ENCODE data around the gene PRDM16. TPM values are rescaled to one million over a fixed set of nuclear protein-coding genes. Genes with fewer than 3 reads are reported as not detected.

PRDM16 gene
- total RNA-seq, 4 donors from 2014 or later: 5.4 to 13.2 (median 7.7) TPM

- no peaks in the 10 kb centered on the region for H3K9me3 ChIP-seq
- H3K36me3 ChIP-seq: no peaks in the 10 kb centered on the region
- H3K4me1 ChIP-seq: peaks cover 0 to 8% (median 0%) of the 10 kb centered on the region in 4 donors
- DNase-seq: no peak
- H3K27ac ChIP-seq: no peak overlapping the region
- no peaks in the 10 kb centered on the region for H3K27me3 ChIP-seq
- no peak overlapping the region for H3K4me3 ChIP-seq
- TF ChIP-seq CTCF (IDR thresholded peaks at IDR 0.05) (no peak), POLR2A (IDR thresholded peaks at IDR 0.05) (no peak)
Observed at GRCh38 chr1:3137111-3138100, 68.4 kb downstream of the PRDM16 start.

- DNase-seq: no peak
- H3K4me1 ChIP-seq: peaks cover 0 to 2% (median 0%) of the 10 kb centered on the region in 4 donors
- TF ChIP-seq CTCF (IDR thresholded peaks at IDR 0.05): no peak
- TF ChIP-seq POLR2A (IDR thresholded peaks at IDR 0.05): no peak
- no peaks in the 10 kb centered on the region for H3K9me3 ChIP-seq
- no peak overlapping the region for H3K4me3 ChIP-seq
- H3K27me3 ChIP-seq: no peaks in the 10 kb centered on the region
- H3K36me3 ChIP-seq: no peaks in the 10 kb centered on the region
- H3K27ac ChIP-seq: no peak overlapping the region
Observed at GRCh38 chr1:3138623-3139151, 69.7 kb downstream of the PRDM16 start.

GRCh38 chr1:3139451-3139852 lies 70.4 kb downstream of the PRDM16 start:
- Histone ChIP-seq H3K4me3 (no peak overlapping the region), H3K9me3 (no peaks in the 10 kb centered on the region), H3K4me1 (no peaks in the 10 kb centered on the region), H3K27me3 (no peaks in the 10 kb centered on the region), H3K27ac (no peak overlapping the region), H3K36me3 (no peaks in the 10 kb centered on the region)
- TF ChIP-seq CTCF (IDR thresholded peaks at IDR 0.05): no peak
- DNase-seq: no peak

GRCh38 chr1:3139871-3140361 lies 70.9 kb downstream of the PRDM16 start:
- H3K9me3 ChIP-seq: no peaks in the 10 kb centered on the region
- TF ChIP-seq CTCF (IDR thresholded peaks at IDR 0.05): no peak
- TF ChIP-seq POLR2A (IDR thresholded peaks at IDR 0.05): no peak
- H3K27ac ChIP-seq: no peak overlapping the region
- H3K36me3 ChIP-seq: no peaks in the 10 kb centered on the region
- H3K27me3 ChIP-seq: no peaks in the 10 kb centered on the region
- DNase-seq: no peak
- H3K4me1 ChIP-seq: no peaks in the 10 kb centered on the region
- H3K4me3 ChIP-seq: peak overlapping the region in 1 of 4 donors; percentile 26

- no peaks in the 10 kb centered on the region for H3K9me3 ChIP-seq
- DNase-seq: no peak
- no peak overlapping the region for H3K27ac ChIP-seq
- TF ChIP-seq CTCF (IDR thresholded peaks at IDR 0.05) (no peak), POLR2A (IDR thresholded peaks at IDR 0.05) (no peak)
- H3K4me3 ChIP-seq: peak overlapping the region in 1 of 4 donors; percentile 26
- no peaks in the 10 kb centered on the region for H3K36me3 ChIP-seq
- no peaks in the 10 kb centered on the region for H3K27me3 ChIP-seq
- no peaks in the 10 kb centered on the region for H3K4me1 ChIP-seq
Observed at GRCh38 chr1:3140437-3140836, 71.4 kb downstream of the PRDM16 start.
